Measurements from ENCODE around the gene LRFN2. TPM values are rescaled to one million over a fixed set of nuclear protein-coding genes. Genes with fewer than 3 reads are reported as not detected.
A peak's percentile ranks its signal among the peaks of the same experiment; 100 is the strongest.

Gene LRFN2
- total and polyA plus RNA-seq, 2 donors from 2014 or later, result not detected

DNA sequence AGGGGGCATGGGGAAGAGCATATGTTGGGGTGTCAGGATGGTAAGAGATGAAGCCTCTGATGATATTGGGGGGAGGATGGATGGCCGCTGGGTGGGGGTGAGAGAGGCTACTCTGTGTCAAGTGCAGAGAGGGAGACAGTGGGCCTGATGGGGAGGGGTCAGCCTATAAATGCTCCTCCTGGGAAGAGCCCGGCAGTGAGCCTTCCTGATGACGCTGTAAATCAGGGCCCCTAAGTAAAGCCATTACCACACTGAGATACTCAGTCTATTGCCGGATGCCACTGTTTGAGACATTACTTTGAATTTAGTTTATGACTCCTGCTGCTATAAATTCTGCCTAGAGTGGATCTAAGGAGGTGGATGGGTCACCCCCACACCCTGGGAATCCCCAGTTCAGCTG lies 28.1 kb downstream of the LRFN2 start:
- Histone ChIP-seq H3K4me1 (ENCODE audit: control insufficient read depth in 2 of 3, insufficient read depth in 2 of 3, low read depth in 1 of 3, low read length in 3 of 3) (no peaks in the 10 kb centered on the region), H3K9me3 (ENCODE audit: control insufficient read depth in 2 of 3, insufficient read depth in 1 of 3, low read length in 3 of 3) (no peaks in the 10 kb centered on the region), H3K27me3 (ENCODE audit: control insufficient read depth, insufficient read depth, low read length) (no peaks in the 10 kb centered on the region), H3K9ac (ENCODE audit: low read length in 3 of 3) (no peak overlapping the region), H3K36me3 (ENCODE audit: control insufficient read depth in 2 of 3, insufficient read depth in 3 of 3, low read length in 3 of 3) (no peaks in the 10 kb centered on the region), H3K27ac (ENCODE audit: low read depth in 2 of 2, low read length in 2 of 2) (no peak overlapping the region), H3K4me3 (ENCODE audit: low read length in 3 of 3) (no peak overlapping the region)
- FAIRE-seq (no peak), DNase-seq (peak in 1 of 5 donors; percentile 20)
- intact Hi-C loops (cut with DNase I), result no loop called here
- TF ChIP-seq, protein P1, sequence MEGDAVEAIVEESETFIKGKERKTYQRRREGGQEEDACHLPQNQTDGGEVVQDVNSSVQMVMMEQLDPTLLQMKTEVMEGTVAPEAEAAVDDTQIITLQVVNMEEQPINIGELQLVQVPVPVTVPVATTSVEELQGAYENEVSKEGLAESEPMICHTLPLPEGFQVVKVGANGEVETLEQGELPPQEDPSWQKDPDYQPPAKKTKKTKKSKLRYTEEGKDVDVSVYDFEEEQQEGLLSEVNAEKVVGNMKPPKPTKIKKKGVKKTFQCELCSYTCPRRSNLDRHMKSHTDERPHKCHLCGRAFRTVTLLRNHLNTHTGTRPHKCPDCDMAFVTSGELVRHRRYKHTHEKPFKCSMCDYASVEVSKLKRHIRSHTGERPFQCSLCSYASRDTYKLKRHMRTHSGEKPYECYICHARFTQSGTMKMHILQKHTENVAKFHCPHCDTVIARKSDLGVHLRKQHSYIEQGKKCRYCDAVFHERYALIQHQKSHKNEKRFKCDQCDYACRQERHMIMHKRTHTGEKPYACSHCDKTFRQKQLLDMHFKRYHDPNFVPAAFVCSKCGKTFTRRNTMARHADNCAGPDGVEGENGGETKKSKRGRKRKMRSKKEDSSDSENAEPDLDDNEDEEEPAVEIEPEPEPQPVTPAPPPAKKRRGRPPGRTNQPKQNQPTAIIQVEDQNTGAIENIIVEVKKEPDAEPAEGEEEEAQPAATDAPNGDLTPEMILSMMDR (IDR thresholded peaks at IDR 0.05; ENCODE audit: borderline replicate concordance, extremely low read depth, insufficient read depth), result no peak

DNA sequence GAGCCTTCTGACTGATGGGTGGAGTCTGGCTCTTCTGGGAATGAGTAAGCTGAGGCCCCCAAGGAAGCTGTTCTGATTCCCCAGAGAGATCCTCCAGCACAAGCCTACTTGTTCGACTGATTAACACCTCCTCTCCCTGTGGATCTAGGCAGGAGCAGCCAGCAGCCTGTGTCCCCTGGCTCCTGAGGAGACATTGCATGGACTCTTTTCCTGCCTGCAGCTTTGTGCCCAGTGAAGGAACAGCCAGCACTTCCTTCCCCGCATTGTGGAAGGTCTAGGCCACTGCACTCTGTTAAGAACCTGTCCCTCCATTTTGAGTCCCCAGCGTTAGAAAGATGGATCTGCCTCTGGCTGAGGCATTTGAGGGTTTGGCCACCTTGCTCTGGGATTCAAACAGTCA lies 29.1 kb downstream of the LRFN2 start:
- DNase-seq (no peak), FAIRE-seq (no peak)
- Histone ChIP-seq H3K9ac (ENCODE audit: low read length in 3 of 3) (no peak overlapping the region), H3K9me3 (ENCODE audit: control insufficient read depth in 2 of 3, insufficient read depth in 1 of 3, low read length in 3 of 3) (no peaks in the 10 kb centered on the region), H3K27ac (ENCODE audit: low read depth in 2 of 2, low read length in 2 of 2) (no peak overlapping the region), H3K27me3 (ENCODE audit: control insufficient read depth, insufficient read depth, low read length) (no peaks in the 10 kb centered on the region), H3K36me3 (ENCODE audit: control insufficient read depth in 2 of 3, insufficient read depth in 3 of 3, low read length in 3 of 3) (no peaks in the 10 kb centered on the region), H3K4me1 (ENCODE audit: control insufficient read depth in 2 of 3, insufficient read depth in 2 of 3, low read depth in 1 of 3, low read length in 3 of 3) (peaks cover 0 to 3% (median 0%) of the 10 kb centered on the region in 3 donors), H3K4me3 (ENCODE audit: low read length in 3 of 3) (no peak overlapping the region)
- intact Hi-C loops (cut with DNase I), result no loop called here
- TF ChIP-seq, protein P1 (IDR thresholded peaks at IDR 0.05; ENCODE audit: borderline replicate concordance, extremely low read depth, insufficient read depth), result no peak

DNA sequence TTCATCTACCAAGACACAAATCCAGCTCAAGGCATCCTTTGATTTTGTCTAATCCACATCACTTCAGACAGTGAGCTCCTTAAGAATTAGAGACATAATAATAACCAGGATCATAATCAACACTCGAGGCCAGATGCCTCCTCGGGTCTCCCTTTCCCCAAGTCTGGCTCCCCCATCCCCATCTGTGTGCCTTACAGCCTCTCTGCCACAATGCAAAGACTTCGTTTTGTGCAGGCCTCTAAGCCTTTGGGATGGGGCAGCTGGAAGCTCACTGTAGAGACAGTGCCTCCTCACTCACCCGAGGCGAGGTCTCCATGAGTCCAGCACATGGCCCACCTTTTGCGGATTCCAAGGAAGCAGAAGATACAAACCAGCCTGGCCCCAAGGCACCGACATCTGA lies 30.3 kb downstream of the LRFN2 start:
- intact Hi-C loops (cut with DNase I), result no loop called here
- H3K27ac ChIP-seq (ENCODE audit: low read depth in 2 of 2, low read length in 2 of 2), result no peak overlapping the region
- DNase-seq (no peak), FAIRE-seq (no peak)
- H3K9me3 ChIP-seq (ENCODE audit: control insufficient read depth in 2 of 3, insufficient read depth in 1 of 3, low read length in 3 of 3), result no peaks in the 10 kb centered on the region
- H3K4me1 ChIP-seq (ENCODE audit: control insufficient read depth in 2 of 3, insufficient read depth in 2 of 3, low read depth in 1 of 3, low read length in 3 of 3), result peaks cover 0 to 6% (median 0%) of the 10 kb centered on the region in 3 donors
- TF ChIP-seq, protein P1 (IDR thresholded peaks at IDR 0.05; ENCODE audit: borderline replicate concordance, extremely low read depth, insufficient read depth), result no peak
- H3K36me3 ChIP-seq (ENCODE audit: control insufficient read depth in 2 of 3, insufficient read depth in 3 of 3, low read length in 3 of 3), result no peaks in the 10 kb centered on the region
- no peaks in the 10 kb centered on the region for H3K27me3 ChIP-seq (ENCODE audit: control insufficient read depth, insufficient read depth, low read length)
- H3K9ac ChIP-seq (ENCODE audit: low read length in 3 of 3), result no peak overlapping the region
- H3K4me3 ChIP-seq (ENCODE audit: low read length in 3 of 3), result no peak overlapping the region

DNA sequence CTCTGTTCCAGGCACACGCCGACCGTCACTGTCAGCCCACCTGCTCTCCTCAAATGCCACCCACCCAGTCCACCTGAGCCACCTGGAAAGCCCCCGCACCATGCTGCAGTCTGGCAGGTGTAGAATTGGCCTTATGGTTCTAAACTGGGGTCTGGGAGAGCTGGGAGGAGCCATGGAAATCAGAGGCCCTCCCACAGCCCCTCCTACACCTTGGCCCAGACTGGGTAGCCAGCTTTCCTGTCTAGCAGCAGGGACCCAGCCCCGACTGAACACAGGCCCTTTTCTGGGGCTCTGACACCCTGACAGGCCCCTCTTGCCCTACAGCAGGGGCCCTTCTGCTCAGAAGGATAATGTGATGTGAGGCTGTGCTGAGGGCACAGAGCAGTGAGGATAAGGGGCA lies 31.1 kb downstream of the LRFN2 start:
- H3K9me3 ChIP-seq (ENCODE audit: control insufficient read depth in 2 of 3, insufficient read depth in 1 of 3, low read length in 3 of 3), result no peaks in the 10 kb centered on the region
- intact Hi-C loops (cut with DNase I), result no loop called here
- H3K4me3 ChIP-seq (ENCODE audit: low read length in 3 of 3), result no peak overlapping the region
- no peaks in the 10 kb centered on the region for H3K36me3 ChIP-seq (ENCODE audit: control insufficient read depth in 2 of 3, insufficient read depth in 3 of 3, low read length in 3 of 3)
- TF ChIP-seq, protein P1 (IDR thresholded peaks at IDR 0.05; ENCODE audit: borderline replicate concordance, extremely low read depth, insufficient read depth), result no peak
- DNase-seq (no peak), FAIRE-seq (no peak)
- no peak overlapping the region for H3K27ac ChIP-seq (ENCODE audit: low read depth in 2 of 2, low read length in 2 of 2)
- no peak overlapping the region for H3K9ac ChIP-seq (ENCODE audit: low read length in 3 of 3)
- H3K4me1 ChIP-seq (ENCODE audit: control insufficient read depth in 2 of 3, insufficient read depth in 2 of 3, low read depth in 1 of 3, low read length in 3 of 3), result peaks cover 0 to 6% (median 0%) of the 10 kb centered on the region in 3 donors
- H3K27me3 ChIP-seq (ENCODE audit: control insufficient read depth, insufficient read depth, low read length), result no peaks in the 10 kb centered on the region

Data from kidney (tissue), 14 donors.